ENCODE results near the gene SLC25A19.

Gene SLC25A19

GRCh38 chr17:75289115-75289831 lies at the start of gene SLC25A19:
TSS of gene SLC25A19 (minus strand) at chr17:75289433. CDS start at chr17:75286764, 2,669 bp downstream.
- peak; percentile 92 for DNase-seq (ENCODE audit: low read depth)

DNA sequence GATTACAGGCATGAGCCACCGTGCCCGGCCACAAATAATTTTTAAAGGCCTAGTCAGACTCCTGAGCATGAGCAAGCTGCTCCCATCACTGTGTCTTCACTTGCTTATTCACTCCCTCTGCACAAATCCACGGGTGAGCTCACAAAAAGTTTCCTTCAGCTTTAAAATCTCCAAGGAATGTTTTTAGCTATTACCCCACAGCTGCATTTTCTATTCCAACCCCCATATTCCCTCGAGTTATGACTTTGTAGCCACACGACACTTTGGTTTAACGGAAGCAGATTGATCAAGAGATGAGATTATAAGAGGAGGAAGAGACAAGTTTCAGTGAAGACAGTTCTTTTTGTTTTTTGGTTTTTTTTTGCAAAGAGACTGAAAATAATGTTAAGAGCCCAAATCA lies 49.1 kb upstream of the SLC25A19 start:
- no peak for DNase-seq (ENCODE audit: low read depth)

- no peak for DNase-seq (ENCODE audit: low read depth)
These were observed 46.1 kb upstream of the SLC25A19 start for GRCh38 chr17:75335315-75335714.

DNA sequence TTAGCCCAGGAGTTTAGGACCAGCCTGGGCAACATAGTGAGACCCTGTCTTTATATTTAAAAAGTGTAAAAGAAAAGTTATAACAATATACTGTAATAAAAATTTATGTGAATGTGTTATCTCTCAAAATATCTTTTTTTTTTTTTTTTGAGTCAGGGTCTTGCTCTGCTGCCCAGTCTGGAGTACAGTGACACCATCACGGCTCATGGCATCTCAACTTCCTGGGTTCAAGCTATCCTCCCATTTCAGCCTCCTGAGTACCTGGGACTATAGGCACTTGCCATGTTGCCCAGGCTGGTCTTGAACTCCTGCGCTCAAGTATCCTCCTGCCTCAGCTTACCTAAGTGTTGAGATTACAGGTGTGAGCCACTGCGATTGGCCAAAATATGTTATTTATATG lies 45.5 kb upstream of the SLC25A19 start:
- DNase-seq (ENCODE audit: low read depth) = no peak

DNA sequence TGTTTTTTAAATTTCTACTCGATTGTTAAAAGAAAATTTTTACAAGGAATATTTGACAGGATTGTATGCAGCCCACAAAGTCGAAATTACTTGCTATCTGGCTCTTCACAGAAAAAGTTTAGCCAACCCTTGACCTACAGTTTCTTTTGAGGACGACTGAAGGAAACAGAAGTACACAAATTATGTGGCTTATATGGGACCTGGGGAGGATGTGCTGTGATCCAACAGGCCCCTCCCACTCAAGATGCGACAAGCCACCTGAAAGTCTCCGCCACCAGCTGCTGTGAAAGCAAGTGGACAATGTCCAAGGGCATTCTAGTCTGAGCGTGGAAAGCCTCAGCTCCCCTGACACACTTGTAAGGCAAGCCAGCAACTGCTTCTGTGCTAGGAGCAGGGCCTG lies 42.4 kb upstream of the SLC25A19 start:
- DNase-seq (ENCODE audit: low read depth) = no peak

- DNase-seq (ENCODE audit: low read depth) = no peak
These were observed 38.5 kb upstream of the SLC25A19 start for GRCh38 chr17:75327757-75328156.

GRCh38 chr17:75326226-75326848 lies 37.1 kb upstream of the SLC25A19 start:
- DNase-seq (ENCODE audit: low read depth) = no peak

GRCh38 chr17:75325827-75326225 lies 36.6 kb upstream of the SLC25A19 start:
- no peak for DNase-seq (ENCODE audit: low read depth)

- no peak for DNase-seq (ENCODE audit: low read depth)
These were observed 36.1 kb upstream of the SLC25A19 start for GRCh38 chr17:75325348-75325747.

DNA sequence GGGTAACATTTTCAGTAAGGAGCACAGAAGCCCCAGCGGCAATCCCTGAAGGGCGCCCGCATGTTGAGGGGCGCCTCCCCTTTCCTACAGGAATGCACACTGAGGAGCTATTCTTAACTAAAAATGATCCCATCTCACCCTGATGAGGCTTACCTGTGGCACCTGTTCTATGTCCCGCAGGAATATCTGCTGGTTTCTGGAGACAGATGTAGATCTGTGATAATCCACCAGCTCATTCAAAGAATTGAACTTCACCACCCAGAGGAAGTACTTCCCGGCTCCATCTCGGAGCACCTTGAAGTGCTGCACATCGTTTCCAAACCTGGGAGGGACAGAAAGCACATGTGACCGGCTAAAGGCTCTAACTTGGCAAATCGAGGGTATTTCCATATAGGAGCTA lies 32.3 kb upstream of the SLC25A19 start:
- no peak for DNase-seq (ENCODE audit: low read depth)

DNA sequence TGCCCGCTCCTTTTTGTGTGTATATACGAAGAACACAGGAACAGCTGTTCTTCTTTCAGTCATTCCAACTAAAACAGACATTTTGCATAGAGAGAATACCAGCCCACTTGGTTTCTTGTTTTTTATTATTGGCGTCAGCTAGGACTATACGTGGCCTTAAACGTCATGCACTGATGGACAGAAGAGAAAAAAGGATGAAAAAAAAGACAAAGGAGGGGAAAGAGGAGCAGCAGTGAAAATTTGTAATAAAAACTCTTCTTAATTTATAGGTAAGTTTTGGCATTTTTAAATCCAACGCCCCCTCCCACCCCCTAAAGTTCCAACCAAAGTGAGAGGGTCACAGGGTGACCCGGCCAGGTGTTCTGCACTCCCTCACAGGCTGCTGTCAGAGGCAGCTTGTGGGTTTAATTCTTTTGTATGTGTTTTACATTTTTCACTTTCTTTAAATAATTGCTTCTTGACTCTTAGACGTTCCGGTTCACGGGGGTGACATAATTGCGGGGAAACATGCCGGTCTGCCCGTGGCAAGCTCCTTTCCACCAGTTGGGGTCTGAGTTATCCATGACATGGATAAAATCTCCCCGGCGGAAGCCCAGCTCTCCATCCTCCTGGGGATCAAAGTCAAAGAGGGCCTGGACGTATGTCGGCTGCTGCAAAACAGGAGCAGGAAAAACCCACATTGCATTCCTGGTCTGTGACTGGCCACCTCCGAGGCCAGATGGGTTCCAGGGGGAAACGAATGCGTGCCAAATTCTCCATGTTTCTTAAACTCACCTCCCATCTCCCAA lies 30.9 kb upstream of the SLC25A19 start:
- no peak for DNase-seq (ENCODE audit: low read depth)

DNA sequence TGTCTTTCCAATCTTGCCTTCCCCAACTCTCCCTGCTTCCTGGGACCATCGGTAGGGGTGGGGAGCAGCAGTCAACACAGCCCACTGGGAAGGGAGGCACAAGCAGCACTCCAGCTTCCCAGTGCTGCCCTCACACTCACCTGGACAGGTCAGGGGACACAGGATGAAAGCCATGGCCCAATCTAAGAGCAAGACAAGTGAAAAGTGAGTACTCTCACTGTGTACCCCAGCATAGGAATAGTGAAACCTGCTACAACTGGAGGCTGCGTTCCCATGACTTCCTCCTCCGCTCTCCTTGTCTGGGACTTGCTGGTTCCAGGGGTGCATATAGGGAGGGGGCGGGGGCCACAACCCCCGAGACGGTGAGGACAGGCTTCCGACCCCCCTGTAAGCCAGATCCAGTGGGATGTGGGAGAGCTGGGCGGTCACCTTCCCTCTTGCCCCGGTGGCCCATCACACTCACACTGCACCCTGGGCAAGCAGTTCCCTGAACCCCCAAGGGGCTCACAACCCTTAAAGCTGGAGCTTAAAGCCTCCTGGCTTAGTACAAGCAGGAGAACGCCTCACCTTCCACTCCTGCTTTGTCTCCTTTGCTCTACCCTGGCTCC lies 29.5 kb upstream of the SLC25A19 start:
- DNase-seq (ENCODE audit: low read depth) = no peak

DNA sequence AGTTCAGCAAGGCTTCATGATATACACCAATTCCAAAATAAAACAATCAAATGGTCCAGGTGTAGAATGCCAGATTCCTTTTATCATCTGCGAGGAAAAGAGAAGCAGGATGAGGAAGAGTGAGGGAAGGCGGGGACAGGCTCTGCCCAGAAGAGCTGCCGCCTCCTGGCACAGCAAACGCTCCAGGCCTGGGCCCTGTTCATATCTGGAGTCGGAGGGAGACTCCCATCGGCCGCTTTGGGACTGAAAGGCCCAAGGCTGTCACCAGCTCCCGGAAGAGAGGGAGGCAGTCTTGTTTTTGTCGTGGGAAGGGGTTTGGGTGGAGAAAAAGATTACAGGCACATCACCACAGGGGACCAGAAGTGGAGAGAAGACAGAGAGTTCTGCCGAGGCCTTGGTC lies 29.0 kb upstream of the SLC25A19 start:
- no peak for DNase-seq (ENCODE audit: low read depth)

GRCh38 chr17:75317671-75318070 lies 28.4 kb upstream of the SLC25A19 start:
- no peak for DNase-seq (ENCODE audit: low read depth)

DNA sequence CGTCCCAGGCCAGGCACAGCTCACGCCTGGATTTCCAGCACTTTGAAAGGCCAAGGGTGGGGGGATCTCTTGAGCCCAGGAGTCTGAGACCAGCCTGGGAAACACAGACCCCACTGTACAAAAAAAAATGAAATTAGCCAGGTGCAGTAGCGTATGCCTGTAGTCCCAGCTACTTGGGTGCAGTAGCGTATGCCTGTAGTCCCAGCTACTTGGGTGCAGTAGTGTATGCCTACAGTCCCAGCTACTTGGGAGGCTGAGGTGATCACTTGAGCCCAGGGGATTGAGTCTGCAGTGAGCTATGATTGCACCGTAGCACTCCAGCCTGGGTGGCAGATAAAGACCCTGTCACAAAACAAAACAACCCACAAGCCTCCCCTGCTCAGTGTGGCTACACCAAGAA lies 27.0 kb upstream of the SLC25A19 start:
- no peak for DNase-seq (ENCODE audit: low read depth)

- no peak for DNase-seq (ENCODE audit: low read depth)
These were observed 26.5 kb upstream of the SLC25A19 start for GRCh38 chr17:75315541-75316243.

GRCh38 chr17:75313941-75314551 lies 24.8 kb upstream of the SLC25A19 start:
- no peak for DNase-seq (ENCODE audit: low read depth)

DNA sequence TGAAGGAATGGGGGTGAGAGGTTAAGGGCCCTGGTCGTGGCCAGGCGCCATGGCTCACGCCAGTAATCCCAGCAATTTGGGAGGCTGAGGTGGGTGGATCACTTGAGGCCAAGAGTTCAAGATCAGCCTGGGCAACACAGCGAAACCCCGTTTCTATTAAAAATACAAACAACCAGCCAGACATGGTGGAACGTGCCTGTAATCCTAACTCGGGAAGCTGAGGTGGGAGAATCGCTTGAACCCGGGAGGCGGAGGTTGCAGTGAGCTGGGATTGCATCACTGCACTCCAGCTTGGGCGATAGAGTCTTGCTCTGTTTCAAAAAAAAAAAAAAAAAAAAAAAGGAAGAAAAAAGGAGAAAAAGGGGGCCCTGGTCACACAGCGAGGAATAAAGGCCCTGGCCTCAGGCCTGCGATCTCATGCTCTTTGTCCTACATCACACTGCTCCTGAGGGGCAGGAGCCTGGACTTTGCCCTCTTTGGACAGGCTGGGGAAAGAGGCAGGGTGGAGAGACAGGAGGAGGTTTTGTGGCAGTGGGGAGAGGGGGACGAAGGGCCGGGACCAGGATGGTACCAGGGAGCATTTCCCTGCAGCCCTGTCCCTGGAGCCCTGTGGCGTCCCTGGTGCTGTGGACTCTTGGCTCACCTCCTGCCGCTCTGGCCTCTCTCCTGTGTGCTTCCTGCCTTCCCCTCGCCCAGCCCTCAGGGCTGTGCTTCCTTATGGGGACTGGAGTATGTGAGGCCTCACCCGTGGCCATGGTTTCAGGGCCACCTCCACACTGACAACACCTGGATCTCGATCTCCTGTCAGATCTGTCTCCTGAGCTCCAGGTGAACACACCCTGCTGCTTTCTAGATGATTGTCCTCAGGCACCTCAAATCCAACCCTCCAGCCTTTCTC lies 19.7 kb upstream of the SLC25A19 start:
- DNase-seq (ENCODE audit: low read depth) = no peak

DNA sequence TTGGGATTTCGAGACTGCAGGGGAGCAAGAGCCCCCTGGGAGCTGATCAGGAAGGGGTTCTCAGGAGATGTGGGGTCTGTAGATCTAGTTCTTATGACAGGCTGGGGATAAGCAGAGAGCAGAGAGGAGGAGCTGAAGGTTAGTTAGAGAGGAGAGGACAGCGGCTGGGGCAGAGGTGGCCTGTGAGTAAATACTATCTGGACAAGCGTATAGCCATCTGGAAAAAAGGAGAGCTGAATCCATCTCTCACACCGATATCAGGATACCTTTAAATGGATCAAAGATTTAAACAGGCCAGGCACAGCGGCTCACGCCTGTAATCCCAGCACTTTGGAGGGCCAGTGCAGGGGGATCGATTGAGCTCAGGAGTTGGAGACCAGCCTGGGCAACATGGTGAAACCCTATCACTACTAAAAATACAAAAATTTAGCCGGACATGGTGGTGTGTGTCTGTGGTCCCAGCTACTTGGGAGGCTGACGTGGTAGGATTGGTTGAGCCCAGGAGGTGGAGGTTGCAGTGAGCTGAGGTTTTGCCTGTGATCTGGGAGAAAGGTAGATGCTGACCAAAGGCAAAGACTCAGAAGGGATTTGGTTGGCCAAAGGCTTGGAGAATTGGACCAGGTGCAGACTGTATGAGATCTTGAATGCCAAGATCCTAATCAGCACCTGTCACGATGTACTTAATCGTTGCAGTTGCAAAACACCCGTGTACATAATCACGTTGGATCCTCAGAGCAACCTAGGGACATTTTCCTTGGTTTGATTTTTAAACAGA lies 18.9 kb upstream of the SLC25A19 start:
- no peak for DNase-seq (ENCODE audit: low read depth)

All from activated T-helper 9 cell treated with anti-CD3 and anti-CD28 coated beads, Interleukin-2, amount 50 U/mL, for 16 hours (primary cell).